Right lobe of liver (tissue), 4 donors: ENCODE data around the gene HPCAL4.

Experiments
- POLR2A ChIP-seq: fragments of 450-650 bp; IDR thresholded peaks from one replicate; pipeline ENCODE4 v1.6.1; 2017; ENCODE audit warnings: antibody characterized with exemption, mild to moderate bottlenecking
- TF ChIP-seq, protein P1 (sequence below), 4 donors: fragments of 200-600 bp in 3 of 4; fragments of 450-650 bp in 1 of 4; IDR thresholded peaks; one replicate each; pipeline versions ENCODE4 v1.5.1 to v1.8.0; 2016 to 2022; ENCODE audit warnings: antibody characterized with exemption in 4 of 4, mild to moderate bottlenecking in 2 of 4
- donor health status: DM: no; HTN: no; CAD: no.
- donor health status: DM: no; HTN: no; CAD: no.
- donor health status: DM: no; HTN: yes; CAD: no.

- TF ChIP-seq, protein P1, sequence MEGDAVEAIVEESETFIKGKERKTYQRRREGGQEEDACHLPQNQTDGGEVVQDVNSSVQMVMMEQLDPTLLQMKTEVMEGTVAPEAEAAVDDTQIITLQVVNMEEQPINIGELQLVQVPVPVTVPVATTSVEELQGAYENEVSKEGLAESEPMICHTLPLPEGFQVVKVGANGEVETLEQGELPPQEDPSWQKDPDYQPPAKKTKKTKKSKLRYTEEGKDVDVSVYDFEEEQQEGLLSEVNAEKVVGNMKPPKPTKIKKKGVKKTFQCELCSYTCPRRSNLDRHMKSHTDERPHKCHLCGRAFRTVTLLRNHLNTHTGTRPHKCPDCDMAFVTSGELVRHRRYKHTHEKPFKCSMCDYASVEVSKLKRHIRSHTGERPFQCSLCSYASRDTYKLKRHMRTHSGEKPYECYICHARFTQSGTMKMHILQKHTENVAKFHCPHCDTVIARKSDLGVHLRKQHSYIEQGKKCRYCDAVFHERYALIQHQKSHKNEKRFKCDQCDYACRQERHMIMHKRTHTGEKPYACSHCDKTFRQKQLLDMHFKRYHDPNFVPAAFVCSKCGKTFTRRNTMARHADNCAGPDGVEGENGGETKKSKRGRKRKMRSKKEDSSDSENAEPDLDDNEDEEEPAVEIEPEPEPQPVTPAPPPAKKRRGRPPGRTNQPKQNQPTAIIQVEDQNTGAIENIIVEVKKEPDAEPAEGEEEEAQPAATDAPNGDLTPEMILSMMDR (IDR thresholded peaks at IDR 0.05) = no peak
- no peak for TF ChIP-seq POLR2A
These were observed 1.2 kb upstream of the HPCAL4 start for GRCh38 chr1:39692152-39693074.
